Calu3 (cell line): ENCODE data around the gene VSTM2B. TPM values are rescaled to one million over a fixed set of nuclear protein-coding genes. Genes with fewer than 3 reads are reported as not detected.
"Not testable (repeated sequence)": the region's sequence is repeated elsewhere in the genome, so short reads cannot be mapped to it uniquely, and the experiment has no call there.

Experiments used
- BruUV-seq: library from RNA; stranded (reverse); fragments of 400-500 nt; replicated peaks from 2 replicates; lab custom pipeline; 2021; lab: Mats Ljungman, UMichigan
- CTCF ChIA-PET: fragments of 300-600 bp; sonication (Branson Sonifier 250); formaldehyde crosslinking; loops from one replicate; lab custom pipeline; 2022; ENCODE audit warnings: antibody characterized with exemption; lab: Charles Lee
- DNase-seq: peaks from one replicate; pipeline ENCODE4 v3.0.0; 2022
- H3K27ac Mint-ChIP-seq: one replicate; pipeline ENCODE4 v1.8.0; 2022; ENCODE audit warnings: mixed read lengths; ENCODE audit not compliant: unreplicated experiment
- H3K27me3 Mint-ChIP-seq: one replicate; pipeline ENCODE4 v1.8.0; 2022; ENCODE audit warnings: mixed read lengths; ENCODE audit not compliant: unreplicated experiment
- H3K36me3 Mint-ChIP-seq: one replicate; pipeline ENCODE4 v1.8.0; 2022; ENCODE audit warnings: mild to moderate bottlenecking, moderate library complexity, mixed read lengths; ENCODE audit not compliant: insufficient read depth, unreplicated experiment
- H3K4me1 Mint-ChIP-seq: one replicate; pipeline ENCODE4 v1.8.0; 2022; ENCODE audit warnings: mild to moderate bottlenecking, low read depth, mixed read lengths; ENCODE audit not compliant: unreplicated experiment
- H3K4me3 Mint-ChIP-seq: one replicate; pipeline ENCODE4 v1.8.0; 2022; ENCODE audit warnings: mild to moderate bottlenecking, low read depth, moderate library complexity, mixed read lengths; ENCODE audit not compliant: unreplicated experiment
- H3K9me3 Mint-ChIP-seq: one replicate; pipeline ENCODE4 v1.8.0; 2022; ENCODE audit warnings: low read depth, mixed read lengths; ENCODE audit not compliant: unreplicated experiment
- CTCF ChIP-seq: fragments of 200-600 bp; IDR thresholded peaks from one replicate; pipeline ENCODE4 v1.8.0; 2022; ENCODE audit warnings: antibody characterized with exemption; ENCODE audit not compliant: unreplicated experiment
- intact Hi-C: fragments of 100-400 bp; cut with micrococcal nuclease; formaldehyde crosslinking; loops from one replicate; pipeline ENCODE4 v1.10.0; 2022; ENCODE audit not compliant: unreplicated experiment
- total RNA-seq: library from RNA; stranded (reverse); gene quantifications from 2 replicates; pipeline ENCODE4 v1.2.3, GENCODE V29; 2022

The VSTM2B gene
- total RNA-seq, 1 experiment from 2014 or later: not detected

- CTCF ChIA-PET: interaction anchor here (1.3 kb wide), 1 partner anchor 12 kb away, joined by 3 read pairs; no protein-coding TSS in a partner anchor
- no TSS peak for BruUV-seq
- Mint-ChIP-seq H3K4me3 (no peak overlapping the region), H3K9me3 (no peaks in the 10 kb centered on the region), H3K4me1 (no peaks in the 10 kb centered on the region), H3K36me3 (no peaks in the 10 kb centered on the region), H3K27ac (no peak overlapping the region), H3K27me3 (peaks cover 47% of the 10 kb centered on the region)
- intact Hi-C loops: no loop called here
- no peak for DNase-seq
- no peak for TF ChIP-seq CTCF
These were observed 42.2 kb upstream of the VSTM2B start for GRCh38 chr19:29483641-29483920.

GRCh38 chr19:29483944-29484581 lies 41.7 kb upstream of the VSTM2B start:
- Mint-ChIP-seq H3K27me3 (peaks cover 47% of the 10 kb centered on the region), H3K36me3 (no peaks in the 10 kb centered on the region)
- CTCF ChIA-PET: interaction anchor here (1.3 kb wide), 1 partner anchor 12 kb away, joined by 3 read pairs; no protein-coding TSS in a partner anchor

GRCh38 chr19:29484876-29485275 lies 40.9 kb upstream of the VSTM2B start:
- Mint-ChIP-seq H3K9me3 (no peaks in the 10 kb centered on the region), H3K4me1 (no peaks in the 10 kb centered on the region), H3K27ac (no peak overlapping the region), H3K4me3 (no peak overlapping the region), H3K36me3 (no peaks in the 10 kb centered on the region), H3K27me3 (peaks cover 55% of the 10 kb centered on the region)
- no TSS peak for BruUV-seq
- DNase-seq: no peak
- no peak for TF ChIP-seq CTCF
- intact Hi-C loops: no loop called here
- CTCF ChIA-PET: no interaction called here

More at GRCh38 chr19:29483944-29484581, 41.7 kb upstream of the VSTM2B start:
- no peak for DNase-seq
- H3K9me3 Mint-ChIP-seq: no peaks in the 10 kb centered on the region
- H3K4me3 Mint-ChIP-seq: no peak overlapping the region
- TF ChIP-seq CTCF: no peak
- H3K27ac Mint-ChIP-seq: no peak overlapping the region
- intact Hi-C loops: no loop called here
- BruUV-seq: no TSS peak
- no peaks in the 10 kb centered on the region for H3K4me1 Mint-ChIP-seq

GRCh38 chr19:29485293-29485692 lies 40.5 kb upstream of the VSTM2B start:
- intact Hi-C loops: no loop called here
- Mint-ChIP-seq H3K27ac (no peak overlapping the region), H3K4me1 (no peaks in the 10 kb centered on the region), H3K9me3 (no peaks in the 10 kb centered on the region), H3K4me3 (no peak overlapping the region), H3K36me3 (no peaks in the 10 kb centered on the region), H3K27me3 (peaks cover 59% of the 10 kb centered on the region)
- no peak for TF ChIP-seq CTCF
- no TSS peak for BruUV-seq
- DNase-seq: no peak
- CTCF ChIA-PET: no interaction called here

GRCh38 chr19:29486961-29487360 lies 38.8 kb upstream of the VSTM2B start:
- H3K36me3 Mint-ChIP-seq, CTCF ChIA-PET, H3K27ac Mint-ChIP-seq, H3K4me3 Mint-ChIP-seq, H3K9me3 Mint-ChIP-seq, H3K4me1 Mint-ChIP-seq, intact Hi-C loops, BruUV-seq, DNase-seq: not testable (repeated sequence)
- H3K27me3 Mint-ChIP-seq: peaks cover 75% of the 10 kb centered on the region
